GM10248 (cell line): ENCODE data around the gene TENT5A.

Experiments used
- CTCF ChIA-PET: fragments of 300-600 bp; sonication (Branson Sonifier 250); formaldehyde crosslinking; extraction: SDS; loops from one replicate; lab custom pipeline; 2021; ENCODE audit warnings: antibody characterized with exemption; lab: Yijun Ruan, JAX
- POLR2A ChIA-PET: fragments of 350-650 bp; sonication (Branson Sonifier 250); formaldehyde crosslinking; extraction: SDS; loops from one replicate; lab custom pipeline; 2020; ENCODE audit warnings: antibody characterized with exemption; lab: Yijun Ruan, JAX
- DNase-seq: peaks from one replicate; pipeline ENCODE4 v3.0.0; 2012; ENCODE audit errors: extremely low spot score
- CTCF ChIP-seq: IDR thresholded peaks from 2 replicates; pipeline ENCODE4 v1.5.1; 2012; ENCODE audit warnings: mild to moderate bottlenecking, low read depth; ENCODE audit errors: extremely low read depth, missing control alignments, control extremely low read depth

The TENT5A gene

DNA sequence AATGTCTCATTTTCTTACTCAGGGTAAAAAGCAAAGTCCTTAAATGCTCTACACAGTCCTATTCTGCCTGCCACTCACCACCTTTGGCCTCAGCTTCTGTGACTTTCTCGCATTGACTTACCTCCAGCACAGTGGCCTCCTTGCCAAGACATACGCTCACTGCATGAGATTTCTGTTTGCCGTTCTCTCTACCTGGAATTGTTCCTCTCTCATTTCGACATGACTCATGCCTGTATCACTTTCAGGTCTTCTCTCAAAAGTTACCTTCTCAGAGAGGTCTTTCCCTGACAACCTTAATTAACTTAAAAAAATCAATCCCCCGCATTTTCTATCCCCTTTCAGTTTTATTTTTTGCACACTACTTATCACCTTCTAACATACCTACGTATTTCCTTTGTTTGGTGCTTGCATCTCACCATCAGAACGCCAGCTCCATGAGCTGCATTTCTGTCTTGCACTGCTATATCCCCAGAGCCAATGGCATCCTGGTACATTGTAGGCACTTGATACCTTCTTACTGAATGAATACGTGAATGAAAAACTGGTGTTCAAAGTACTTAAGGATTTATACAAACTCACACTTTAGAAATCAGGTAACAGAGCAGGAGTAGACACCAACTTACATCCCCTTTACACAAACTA is 24.5 kb downstream of the TENT5A start:
- POLR2A ChIA-PET, result no interaction called here
- TF ChIP-seq CTCF, result no peak
- CTCF ChIA-PET, result no interaction called here
- DNase-seq, result no peak

GRCh38 chr6:81725127-81725526 is 27.4 kb downstream of the TENT5A start:
- TF ChIP-seq CTCF, result no peak
- ChIA-PET CTCF (no interaction called here), POLR2A (no interaction called here)
- no peak for DNase-seq

GRCh38 chr6:81722506-81723223 is 29.8 kb downstream of the TENT5A start:
- TF ChIP-seq CTCF, result no peak
- CTCF ChIA-PET, result interaction anchor here (1.6 kb wide), 1 partner anchor 12 kb away, joined by 5 read pairs; no protein-coding TSS in a partner anchor
- DNase-seq, result no peak
- POLR2A ChIA-PET, result no interaction called here

- CTCF ChIA-PET, result no interaction called here
- DNase-seq, result no peak
- TF ChIP-seq CTCF, result no peak
- POLR2A ChIA-PET, result no interaction called here
These were observed 32.1 kb downstream of the TENT5A start for GRCh38 chr6:81720427-81720826.

DNA sequence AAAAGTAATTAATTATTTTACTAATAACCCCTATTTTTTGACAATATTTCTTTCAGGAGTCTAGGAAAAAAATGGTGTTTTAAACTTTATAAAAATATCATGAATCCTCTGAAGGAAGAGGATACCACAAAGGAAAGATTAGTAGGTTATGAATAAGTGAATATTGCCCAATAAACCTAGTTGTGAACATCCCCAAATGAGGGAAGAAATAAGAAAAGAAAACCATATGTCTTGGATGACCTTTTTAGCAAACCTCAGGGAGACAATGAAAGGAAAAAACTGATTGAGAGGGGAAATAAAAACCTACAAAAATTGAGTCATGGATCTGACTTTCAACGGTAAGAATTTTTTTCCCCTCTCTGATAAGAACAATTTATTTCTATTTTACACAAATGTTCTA is 34.4 kb downstream of the TENT5A start:
- ChIA-PET CTCF (no interaction called here), POLR2A (no interaction called here)
- no peak for TF ChIP-seq CTCF

GRCh38 chr6:81714684-81715083 is 37.8 kb downstream of the TENT5A start:
- no peak for DNase-seq
- no peak for TF ChIP-seq CTCF
- ChIA-PET CTCF (interaction anchor here (1.0 kb wide), 1 partner anchor 17 kb away, joined by 3 read pairs; no protein-coding TSS in a partner anchor), POLR2A (no interaction called here)

More for the DNA sequence above, 34.4 kb downstream of the TENT5A start:
- DNase-seq, result no peak
